HepG2 (cell line): Measurements from ENCODE around the gene PPP1R27. TPM values are rescaled to one million over a fixed set of nuclear protein-coding genes. Genes with fewer than 3 reads are reported as not detected.

Experiments used
- CCAR2 ChIP-seq: fragments of 200-400 bp; formaldehyde crosslinking; optimal IDR thresholded peaks from 2 replicates; pipeline ENCODE3; 2018; ENCODE audit warnings: low read depth, mild to moderate bottlenecking, low read length, moderate library complexity
- DMAP1 ChIP-seq: IDR thresholded peaks from 2 replicates; pipeline ENCODE4 v1.6.1; 2016
- GABPA ChIP-seq, 2 experiments: IDR thresholded peaks; 2 replicates each; pipeline ENCODE4 v1.6.1; 2011 to 2016; ENCODE audit warnings: low read depth in 2 of 2, low read length in 1 of 2, missing biosample characterization in 1 of 2, missing genetic modification characterization in 1 of 2
- MLLT10 ChIP-seq: sonication (generic); formaldehyde crosslinking; IDR thresholded peaks from 2 replicates; pipeline ENCODE4 v1.4.0; 2020; ENCODE audit warnings: missing genetic modification reagents
- NR3C1 ChIP-seq: sonication (generic); formaldehyde crosslinking; IDR thresholded peaks from 2 replicates; pipeline ENCODE4 v1.4.0; 2020; ENCODE audit warnings: missing genetic modification reagents
- PHF20 ChIP-seq: sonication (generic); formaldehyde crosslinking; IDR thresholded peaks from 2 replicates; pipeline ENCODE4 v1.5.0; 2020; ENCODE audit warnings: mild to moderate bottlenecking, missing genetic modification reagents
- POLR2A ChIP-seq, 2 experiments: IDR thresholded peaks; 2 replicates each; pipeline ENCODE4 v1.6.1; 2011; ENCODE audit warnings: low read depth in 2 of 2, low read length in 2 of 2, mild to moderate bottlenecking in 1 of 2, moderate library complexity in 1 of 2; ENCODE audit not compliant: insufficient read depth in 1 of 2
- PRDM15 ChIP-seq: sonication (generic); formaldehyde crosslinking; IDR thresholded peaks from 2 replicates; pipeline ENCODE4 v1.4.0; 2020; ENCODE audit warnings: missing genetic modification reagents
- RERE ChIP-seq: IDR thresholded peaks from 2 replicates; pipeline ENCODE4 v1.6.1; 2016; ENCODE audit warnings: low read depth, missing genetic modification reagents, missing compliant biosample characterization
- SATB2 ChIP-seq: sonication (generic); formaldehyde crosslinking; IDR thresholded peaks from 2 replicates; pipeline ENCODE4 v1.5.0; 2020; ENCODE audit warnings: missing genetic modification reagents
- SRY ChIP-seq: sonication (generic); formaldehyde crosslinking; IDR thresholded peaks from 2 replicates; pipeline ENCODE4 v1.8.0; 2022; ENCODE audit warnings: mild to moderate bottlenecking, missing genetic modification reagents
- ZC3H13 ChIP-seq: sonication (generic); formaldehyde crosslinking; IDR thresholded peaks from 2 replicates; pipeline ENCODE4 v1.8.1; 2023; ENCODE audit warnings: mild to moderate bottlenecking, missing genetic modification reagents, moderate library complexity
- ZNF678 ChIP-seq: sonication (generic); formaldehyde crosslinking; IDR thresholded peaks from 2 replicates; pipeline ENCODE4 v1.4.0; 2020; ENCODE audit warnings: mild to moderate bottlenecking, missing genetic modification reagents
- polyA plus RNA-seq, 8 experiments: library from polyadenylated mRNA; depleted of rRNA in 3 of 8; stranded (reverse) in 7 of 8; unstranded in 1 of 8; fragments of >200 nt; fragmentation: Illumina TruSeq in 4 of 8; extraction: Trizol in 4 of 8; gene quantifications; 2 replicates each; pipeline versions ENCODE4 v1.2.1 to v1.2.3, GENCODE V29; 2011 to 2016; ENCODE audit warnings: low read depth in 4 of 8, missing spikeins in 1 of 8, mixed read lengths in 1 of 8; ENCODE audit not compliant: insufficient read depth in 1 of 8
- total RNA-seq, 5 experiments: library from RNA; depleted of rRNA; stranded (reverse); fragments of >200 nt; fragmentation: Illumina TruSeq; extraction: Trizol; gene quantifications; 2 replicates each; pipeline ENCODE4 v1.2.3, GENCODE V29; 2016; ENCODE audit warnings: low read depth in 1 of 5
- TF ChIP-seq, protein P1 (sequence below): sonication (generic); formaldehyde crosslinking; IDR thresholded peaks from 2 replicates; pipeline ENCODE4 v1.4.0; 2020; ENCODE audit warnings: missing genetic modification reagents

Gene PPP1R27
- total and polyA plus RNA-seq, 2 of the 13 experiments (the other 11 are each of a cell fraction or from before 2014, with no cell fraction given): 0.17 to 1.00 TPM

GRCh38 chr17:81867170-81867990 lies 32.5 kb upstream of the PPP1R27 start (continued):
- 0 out of 2 replicates have a peak, but pooled peaks have one; percentile 57 for TF ChIP-seq RERE (CRISPR knock-in tag)
- no peak for TF ChIP-seq NR3C1 (CRISPR knock-in tag)
- TF ChIP-seq ZNF678 (CRISPR knock-in tag): no peak
- TF ChIP-seq, protein P1, sequence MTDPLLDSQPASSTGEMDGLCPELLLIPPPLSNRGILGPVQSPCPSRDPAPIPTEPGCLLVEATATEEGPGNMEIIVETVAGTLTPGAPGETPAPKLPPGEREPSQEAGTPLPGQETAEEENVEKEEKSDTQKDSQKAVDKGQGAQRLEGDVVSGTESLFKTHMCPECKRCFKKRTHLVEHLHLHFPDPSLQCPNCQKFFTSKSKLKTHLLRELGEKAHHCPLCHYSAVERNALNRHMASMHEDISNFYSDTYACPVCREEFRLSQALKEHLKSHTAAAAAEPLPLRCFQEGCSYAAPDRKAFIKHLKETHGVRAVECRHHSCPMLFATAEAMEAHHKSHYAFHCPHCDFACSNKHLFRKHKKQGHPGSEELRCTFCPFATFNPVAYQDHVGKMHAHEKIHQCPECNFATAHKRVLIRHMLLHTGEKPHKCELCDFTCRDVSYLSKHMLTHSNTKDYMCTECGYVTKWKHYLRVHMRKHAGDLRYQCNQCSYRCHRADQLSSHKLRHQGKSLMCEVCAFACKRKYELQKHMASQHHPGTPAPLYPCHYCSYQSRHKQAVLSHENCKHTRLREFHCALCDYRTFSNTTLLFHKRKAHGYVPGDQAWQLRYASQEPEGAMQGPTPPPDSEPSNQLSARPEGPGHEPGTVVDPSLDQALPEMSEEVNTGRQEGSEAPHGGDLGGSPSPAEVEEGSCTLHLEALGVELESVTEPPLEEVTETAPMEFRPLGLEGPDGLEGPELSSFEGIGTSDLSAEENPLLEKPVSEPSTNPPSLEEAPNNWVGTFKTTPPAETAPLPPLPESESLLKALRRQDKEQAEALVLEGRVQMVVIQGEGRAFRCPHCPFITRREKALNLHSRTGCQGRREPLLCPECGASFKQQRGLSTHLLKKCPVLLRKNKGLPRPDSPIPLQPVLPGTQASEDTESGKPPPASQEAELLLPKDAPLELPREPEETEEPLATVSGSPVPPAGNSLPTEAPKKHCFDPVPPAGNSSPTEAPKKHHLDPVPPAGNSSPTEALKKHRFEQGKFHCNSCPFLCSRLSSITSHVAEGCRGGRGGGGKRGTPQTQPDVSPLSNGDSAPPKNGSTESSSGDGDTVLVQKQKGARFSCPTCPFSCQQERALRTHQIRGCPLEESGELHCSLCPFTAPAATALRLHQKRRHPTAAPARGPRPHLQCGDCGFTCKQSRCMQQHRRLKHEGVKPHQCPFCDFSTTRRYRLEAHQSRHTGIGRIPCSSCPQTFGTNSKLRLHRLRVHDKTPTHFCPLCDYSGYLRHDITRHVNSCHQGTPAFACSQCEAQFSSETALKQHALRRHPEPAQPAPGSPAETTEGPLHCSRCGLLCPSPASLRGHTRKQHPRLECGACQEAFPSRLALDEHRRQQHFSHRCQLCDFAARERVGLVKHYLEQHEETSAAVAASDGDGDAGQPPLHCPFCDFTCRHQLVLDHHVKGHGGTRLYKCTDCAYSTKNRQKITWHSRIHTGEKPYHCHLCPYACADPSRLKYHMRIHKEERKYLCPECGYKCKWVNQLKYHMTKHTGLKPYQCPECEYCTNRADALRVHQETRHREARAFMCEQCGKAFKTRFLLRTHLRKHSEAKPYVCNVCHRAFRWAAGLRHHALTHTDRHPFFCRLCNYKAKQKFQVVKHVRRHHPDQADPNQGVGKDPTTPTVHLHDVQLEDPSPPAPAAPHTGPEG (CRISPR knock-in tag): no peak
- no peak for TF ChIP-seq MLLT10 (CRISPR knock-in tag)
- TF ChIP-seq DMAP1 (CRISPR knock-in tag): no peak
- no peak for TF ChIP-seq CCAR2
- peak; percentile 71 for TF ChIP-seq ZC3H13 (CRISPR knock-in tag)
- TF ChIP-seq POLR2A (IDR thresholded peaks at IDR 0.05; ENCODE audit: insufficient read depth in 1 of 2, low read depth in 2 of 2, low read length in 2 of 2): peak in 1 of 2 experiments; percentile 19; a peak in 2 of 4 replicates
- TF ChIP-seq SATB2 (CRISPR knock-in tag): no peak
- TF ChIP-seq PHF20 (CRISPR knock-in tag): no peak
- TF ChIP-seq SRY (CRISPR knock-in tag): no peak; the same call in 1 of the 2 replicates
- TF ChIP-seq GABPA (IDR thresholded peaks at IDR 0.05; ENCODE audit: low read depth, low read length): no peak
- TF ChIP-seq GABPA (CRISPR knock-in tag; IDR thresholded peaks at IDR 0.05; ENCODE audit: low read depth): no peak
- no peak for TF ChIP-seq PRDM15 (CRISPR knock-in tag)
